CMK (cell line): Measurements from ENCODE around the gene MED13L.
"Not testable (repeated sequence)": the region's sequence is repeated elsewhere in the genome, so short reads cannot be mapped to it uniquely, and the experiment has no call there.

Source experiments
- DNase-seq: peaks from one replicate; pipeline ENCODE4 v3.0.0-alpha.2; 2010; ENCODE audit warnings: low read depth

The MED13L gene

DNA sequence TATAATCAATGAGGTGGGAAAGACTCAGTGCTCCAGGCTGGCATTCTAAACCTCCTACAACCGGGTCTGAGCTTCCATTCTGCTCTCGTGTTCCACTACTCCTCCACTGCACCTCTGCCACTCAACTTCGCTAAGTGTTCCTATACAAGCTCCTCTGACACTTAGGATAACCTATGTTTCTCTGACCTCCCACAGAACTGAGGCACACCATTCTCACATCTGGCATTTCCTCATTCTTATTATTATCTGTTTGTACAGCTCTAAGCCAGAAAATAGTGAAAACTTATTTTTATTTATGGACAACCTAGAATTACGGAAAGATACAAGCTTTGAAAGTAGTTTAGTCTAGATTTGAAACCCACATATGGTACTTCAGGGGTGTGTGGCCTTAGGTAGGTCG is 127.0 kb downstream of the MED13L start:
- no peak for DNase-seq

DNA sequence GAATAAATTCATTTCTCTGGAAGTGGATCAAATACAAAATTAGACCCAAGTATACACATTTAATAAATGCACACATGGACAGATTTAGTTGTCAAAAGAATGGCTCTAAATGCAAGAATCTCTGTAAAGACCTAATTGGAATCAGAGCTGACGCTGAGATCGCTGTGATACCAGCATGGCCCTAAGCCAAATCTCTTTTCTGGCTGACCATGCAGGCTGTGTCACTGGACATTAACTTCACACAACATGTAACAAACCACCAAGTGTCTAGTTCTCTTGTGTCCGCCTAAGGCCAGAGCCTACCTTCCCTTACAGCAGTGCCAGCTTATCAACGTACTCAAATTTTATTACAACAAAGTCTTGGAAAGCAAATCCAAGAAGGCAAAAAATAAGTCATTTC is 127.5 kb downstream of the MED13L start:
- DNase-seq = no peak

DNA sequence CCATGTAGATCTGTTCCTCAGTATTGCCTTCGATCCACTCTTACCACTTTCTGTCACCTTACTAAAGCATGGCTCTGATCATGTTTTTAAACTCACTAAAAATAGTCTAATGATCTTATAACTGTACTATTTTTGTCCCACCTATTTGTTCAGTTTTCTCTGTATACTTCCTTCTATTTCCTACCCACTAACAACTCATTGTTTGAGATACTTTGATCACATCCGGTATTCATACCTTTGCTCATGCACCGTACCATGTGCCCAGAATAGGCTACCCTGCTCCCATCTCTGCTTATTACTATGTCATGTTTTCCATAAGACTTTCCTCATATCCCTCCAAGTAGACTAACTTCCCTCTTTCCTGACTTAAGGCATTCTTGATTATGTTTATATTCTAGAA is 128.6 kb downstream of the MED13L start:
- no peak for DNase-seq

DNA sequence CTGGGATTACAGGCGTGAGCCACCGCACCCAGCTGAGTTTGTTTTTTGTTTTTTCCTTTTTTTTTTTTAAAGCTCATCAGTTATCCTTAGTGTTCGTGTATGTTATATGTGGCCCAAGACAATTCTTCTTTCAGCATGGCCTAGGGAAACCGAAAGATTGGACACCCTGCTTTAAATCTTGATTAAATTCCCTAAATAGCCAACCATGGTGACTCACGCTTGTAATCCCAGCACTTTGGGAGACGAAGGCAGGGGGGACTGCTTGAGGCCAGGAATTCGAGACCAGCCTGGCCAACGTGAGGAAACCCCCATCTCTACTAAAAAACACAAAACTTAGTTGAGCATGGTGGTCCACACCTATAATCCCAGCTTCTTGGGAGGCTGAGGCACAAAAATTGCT is 131.1 kb downstream of the MED13L start:
- DNase-seq = no peak

- DNase-seq = no peak
These were observed 132.0 kb downstream of the MED13L start for GRCh38 chr12:116145451-116145850.

DNA sequence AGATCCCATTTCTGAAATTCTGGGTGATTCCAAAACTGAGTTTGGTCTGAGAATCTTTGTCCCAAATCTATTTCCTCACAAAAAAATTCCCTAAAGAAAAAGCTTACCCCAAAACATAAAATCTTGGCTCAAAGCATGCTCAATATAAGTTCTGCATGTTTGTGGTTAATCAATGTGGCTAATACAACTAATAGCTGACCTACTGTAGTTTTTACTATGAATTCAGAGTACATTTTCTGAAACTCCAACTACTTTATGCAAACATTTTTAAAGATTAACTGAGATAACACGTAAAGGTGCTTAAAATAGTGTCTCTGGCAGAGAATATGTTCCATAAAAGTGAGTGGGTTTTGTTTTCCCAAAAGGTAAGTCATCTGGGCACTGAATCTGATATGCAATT is 133.1 kb downstream of the MED13L start:
- no peak for DNase-seq

GRCh38 chr12:116143909-116144308 is 133.6 kb downstream of the MED13L start:
- DNase-seq = no peak

DNA sequence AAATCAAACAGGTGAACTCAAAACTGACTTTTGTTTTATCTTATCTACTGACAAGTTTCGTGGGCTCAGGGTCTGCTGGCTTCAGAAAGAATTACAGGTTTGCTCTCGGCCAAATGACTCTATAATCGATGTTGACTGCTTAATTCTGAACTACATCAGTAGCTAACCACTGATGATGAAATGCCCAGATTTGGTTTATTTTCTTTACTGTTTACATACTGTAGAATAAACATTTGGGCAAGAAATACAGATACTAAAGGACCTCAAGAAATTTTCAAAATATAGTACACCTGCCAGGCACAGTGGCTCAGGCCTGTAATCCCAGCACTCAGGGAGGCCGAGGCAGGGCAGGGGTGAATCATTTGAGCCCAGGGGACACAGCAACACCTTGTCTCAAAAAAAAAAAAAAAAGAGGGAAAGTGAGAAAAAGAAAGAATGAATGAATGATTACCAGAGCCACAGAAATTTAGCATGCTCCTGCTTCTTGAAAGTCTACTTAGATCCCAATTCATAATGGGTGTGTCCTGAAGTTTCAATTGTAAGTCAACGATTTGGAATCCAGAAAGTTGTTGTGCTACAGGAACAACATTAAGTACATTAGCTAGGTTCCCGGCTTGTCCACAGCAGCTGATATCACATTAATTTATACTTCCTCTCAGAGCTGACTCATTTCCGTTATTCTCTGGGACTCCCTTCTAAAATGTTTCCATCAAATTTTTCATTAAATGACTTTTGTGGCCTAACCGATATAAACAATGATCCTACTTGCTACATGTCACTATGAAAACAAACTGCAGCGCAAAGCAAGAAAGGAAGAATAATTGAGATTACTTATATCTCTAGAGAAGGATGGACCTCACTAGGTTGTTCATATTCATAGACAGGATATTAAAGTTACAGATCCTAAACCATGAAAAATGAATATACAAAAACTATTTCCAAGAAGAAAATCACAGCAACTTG is 134.3 kb downstream of the MED13L start:
- no peak for DNase-seq

DNA sequence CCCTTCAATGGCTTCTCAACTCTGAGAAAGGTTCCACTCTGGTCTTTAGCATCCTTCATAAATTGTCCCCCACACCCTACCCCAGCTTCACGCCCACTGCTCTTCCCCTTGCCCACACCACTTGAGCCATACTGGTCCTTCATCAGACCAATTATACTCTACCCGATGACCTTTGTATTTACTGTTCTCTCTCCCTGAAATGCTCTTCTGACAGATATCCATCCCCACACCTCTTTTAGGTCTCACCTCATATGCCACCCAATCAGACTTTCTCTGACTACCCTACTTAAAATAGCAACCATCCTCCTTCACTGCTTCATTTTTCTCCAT is 135.7 kb downstream of the MED13L start:
- DNase-seq = no peak

DNA sequence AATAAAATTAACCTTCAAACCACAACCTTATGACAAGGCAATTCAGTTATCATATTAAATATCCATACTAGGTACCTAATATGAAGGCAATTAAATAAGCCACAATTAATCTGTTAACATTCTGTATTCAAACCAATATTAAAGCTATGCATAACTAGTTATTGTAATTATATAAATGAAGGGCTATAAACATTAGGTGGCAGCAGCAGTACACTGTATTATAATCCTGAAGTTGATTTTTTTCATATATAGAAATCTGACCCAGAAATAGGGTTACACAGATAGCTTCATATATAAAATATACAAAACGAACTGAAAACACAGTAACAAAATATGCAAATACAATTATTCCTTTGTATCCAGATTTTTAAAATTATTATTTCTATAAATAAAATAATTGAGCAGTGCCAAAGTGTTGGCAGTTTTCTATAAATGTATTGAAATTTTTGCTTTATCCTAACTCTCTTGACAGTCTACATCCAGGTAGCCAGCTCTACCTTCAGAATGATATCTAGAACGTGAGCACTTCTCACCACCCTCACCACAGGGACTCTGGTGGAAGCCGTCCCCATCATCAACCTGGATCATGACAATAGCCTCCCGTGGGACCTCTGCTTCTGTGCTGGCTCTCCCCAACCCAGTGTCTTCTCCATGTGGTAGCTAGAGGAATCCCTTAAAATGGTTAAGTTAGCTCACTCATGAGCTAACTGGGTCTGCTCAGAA is 136.2 kb downstream of the MED13L start:
- DNase-seq = no peak

DNA sequence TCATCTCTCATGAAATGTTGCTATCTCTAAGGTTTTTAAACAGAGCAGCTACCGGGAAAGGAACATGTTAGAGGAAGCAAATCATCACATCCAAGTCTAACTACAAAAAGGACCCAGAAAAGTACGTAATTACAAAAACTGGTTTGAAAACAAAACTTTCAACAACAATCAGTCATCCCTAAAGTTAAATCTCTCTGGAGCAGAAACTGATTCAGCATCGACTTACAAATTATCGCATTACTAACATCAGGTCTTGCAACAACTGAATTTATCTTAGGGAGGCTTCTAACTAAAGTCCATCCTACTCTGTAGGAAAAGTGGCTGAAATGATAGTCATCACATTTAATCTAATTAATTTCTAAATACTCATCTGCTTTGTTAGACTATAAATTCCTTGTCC is 137.0 kb downstream of the MED13L start:
- no peak for DNase-seq

DNA sequence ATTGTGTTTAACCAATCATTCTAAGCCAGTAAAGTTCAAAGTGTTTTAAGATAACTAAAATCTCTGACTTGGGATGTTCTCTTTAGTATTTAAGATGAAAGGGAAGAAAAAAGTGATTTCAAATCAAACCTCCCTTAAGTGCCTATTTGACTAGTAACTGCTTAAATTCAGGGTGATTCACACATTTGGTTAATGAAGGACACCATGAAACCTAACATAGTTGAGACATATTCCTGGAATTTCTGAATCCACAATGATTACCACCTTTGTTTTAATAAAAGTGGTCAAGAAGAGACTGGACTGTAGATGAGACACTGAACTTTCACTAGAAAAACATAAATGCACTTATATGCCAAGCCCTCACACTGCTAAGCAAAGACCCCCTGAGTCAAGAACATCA is 138.7 kb downstream of the MED13L start:
- DNase-seq = no peak

- DNase-seq = no peak
These were observed 139.1 kb downstream of the MED13L start for GRCh38 chr12:116138364-116138763.

- no peak for DNase-seq
These were observed 140.2 kb downstream of the MED13L start for GRCh38 chr12:116137318-116137717.

GRCh38 chr12:116136340-116136739 is 141.2 kb downstream of the MED13L start:
- no peak for DNase-seq

DNA sequence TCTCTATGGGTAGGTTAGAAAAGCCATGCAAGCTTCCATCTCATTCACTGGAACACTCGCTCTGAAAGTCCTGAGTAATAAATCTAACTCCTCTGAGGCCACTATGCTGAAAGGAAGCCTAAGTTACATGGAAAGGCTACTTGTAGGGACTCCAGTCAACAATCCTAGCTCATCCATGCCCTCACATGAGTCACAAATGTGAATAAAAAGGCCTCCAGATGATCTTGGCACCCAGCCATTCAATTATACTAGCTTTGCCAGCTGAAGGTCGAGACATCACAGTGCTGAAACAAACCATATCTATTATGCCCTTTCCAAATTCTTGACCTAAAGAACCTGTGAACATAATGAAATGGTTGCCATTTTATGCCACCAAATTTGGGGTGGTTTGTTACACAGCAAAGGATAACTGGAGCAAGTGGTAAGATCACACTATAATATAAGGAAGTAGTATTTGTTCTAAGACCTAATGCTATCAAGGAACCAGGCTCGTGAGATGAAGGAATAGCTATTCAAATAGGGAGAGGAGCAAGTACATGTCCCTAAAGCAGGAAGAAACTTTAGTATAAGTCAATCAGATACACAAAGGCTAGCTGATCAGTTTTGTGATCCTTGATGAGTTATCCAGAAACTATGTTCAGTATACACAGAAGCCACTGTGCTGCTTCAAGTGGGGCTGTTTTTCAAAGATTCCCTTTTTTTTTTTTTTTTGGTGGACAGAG is 142.1 kb downstream of the MED13L start:
- no peak for DNase-seq

GRCh38 chr12:116133636-116134214 is 143.8 kb downstream of the MED13L start:
- no peak for DNase-seq

DNA sequence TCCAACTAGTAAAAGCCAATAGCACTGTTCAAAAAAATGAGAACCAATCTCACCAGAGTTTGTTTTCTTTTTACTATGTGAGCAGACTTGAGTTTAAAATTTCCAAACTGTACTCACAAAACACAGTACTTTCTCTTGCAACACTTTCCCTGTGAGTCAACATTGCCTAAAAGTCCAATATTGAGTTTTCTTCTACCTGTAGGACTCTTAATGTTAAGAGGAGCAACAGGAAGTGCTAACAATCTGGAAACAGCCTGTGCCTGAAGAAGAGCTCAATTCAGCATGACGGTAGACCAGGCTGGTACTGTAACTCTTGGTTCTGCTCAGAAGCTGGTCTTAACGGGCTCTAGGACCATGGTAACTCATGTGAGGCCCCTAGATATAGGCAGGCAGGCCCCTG is 144.3 kb downstream of the MED13L start:
- no peak for DNase-seq

DNA sequence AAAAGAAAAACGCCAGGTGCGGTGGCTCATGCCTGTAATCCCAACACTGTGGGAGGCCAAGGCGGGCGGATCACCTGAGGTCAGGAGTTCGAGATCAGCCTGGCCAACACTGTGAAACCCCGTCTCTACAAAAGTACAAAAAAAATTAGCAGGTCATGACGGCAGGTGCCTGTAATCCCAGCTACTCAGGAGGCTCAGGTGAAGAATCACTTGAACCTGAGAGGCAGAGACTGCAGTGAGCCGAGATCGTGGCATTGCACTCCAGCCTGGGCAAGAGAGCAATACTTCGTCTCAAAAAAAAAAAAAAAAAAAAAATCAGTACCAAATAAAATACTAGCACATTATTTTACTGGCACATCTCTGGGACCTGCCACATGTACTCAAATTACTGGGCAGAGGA is 145.5 kb downstream of the MED13L start:
- not testable (repeated sequence) for DNase-seq

GRCh38 chr12:116131176-116131575 is 146.3 kb downstream of the MED13L start:
- DNase-seq = no peak

DNA sequence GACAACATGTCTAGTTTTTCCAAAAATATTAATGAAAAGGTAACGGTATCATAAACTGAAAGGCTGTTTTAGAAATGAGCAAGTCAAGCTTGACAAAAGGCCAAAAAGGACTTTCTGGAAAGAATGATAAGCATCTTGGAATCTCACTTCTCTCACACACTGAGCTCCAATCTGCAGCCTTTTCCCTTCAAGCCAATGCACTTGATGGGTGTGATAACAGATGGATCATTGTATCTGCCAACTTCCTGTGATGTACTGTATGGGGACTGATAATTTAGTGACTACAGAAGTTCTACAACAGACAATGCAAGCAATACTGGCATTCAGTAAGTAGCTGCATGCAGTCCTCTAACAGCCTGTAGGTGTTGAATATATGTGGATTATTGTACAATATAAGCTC is 147.1 kb downstream of the MED13L start:
- no peak for DNase-seq

DNA sequence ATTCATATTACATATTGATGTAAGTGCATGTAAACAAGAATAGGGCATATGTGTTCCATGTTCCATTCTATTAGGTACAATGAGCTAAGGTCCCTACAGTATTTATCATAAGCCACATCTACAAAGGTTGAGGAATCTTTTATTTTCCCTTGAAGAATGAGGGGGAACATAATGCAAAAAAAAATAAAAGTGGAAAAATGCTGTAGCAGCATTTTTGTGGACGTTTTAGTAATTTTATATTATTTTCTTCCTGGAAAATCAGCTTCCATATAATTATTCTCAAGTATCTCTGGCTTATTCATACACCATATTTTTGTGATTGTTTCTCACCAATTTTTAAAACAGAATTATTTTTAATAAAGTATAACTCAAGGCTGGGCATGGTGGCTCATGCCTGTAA is 148.7 kb downstream of the MED13L start:
- no peak for DNase-seq
